ENCODE measurements around the gene ARHGEF9.
"Not testable (repeated sequence)": the region's sequence is repeated elsewhere in the genome, so short reads cannot be mapped to it uniquely, and the experiment has no call there.

Gene ARHGEF9

GRCh38 chrX:63784902-63785707 lies at the start of gene ARHGEF9:
Gene ARHGEF9 (minus strand): TSS chrX:63785214. CDS start chrX:63785145, 69 bp downstream.
- peak; percentile 31 to 66 for DNase-seq

DNA sequence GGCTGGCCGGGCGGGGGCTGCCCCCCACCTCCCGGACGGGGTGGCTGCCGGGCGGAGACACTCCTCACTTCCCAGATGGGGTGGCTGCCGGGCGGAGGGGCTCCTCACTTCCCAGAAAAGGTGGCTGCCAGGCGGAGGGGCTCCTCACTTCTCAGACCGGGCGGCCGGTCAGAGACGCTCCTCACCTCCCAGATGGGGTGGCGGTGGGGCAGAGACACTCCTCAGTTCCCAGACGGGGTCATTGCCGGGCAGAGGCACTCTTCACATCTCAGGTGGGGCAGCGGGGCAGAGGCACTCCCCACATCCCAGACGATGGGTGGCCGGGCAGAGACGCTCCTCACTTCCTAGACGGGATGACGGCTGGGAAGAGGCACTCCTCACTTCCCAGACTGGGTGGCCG lies 40.4 kb upstream of the ARHGEF9 start:
- not testable (repeated sequence) for DNase-seq

- no peak for DNase-seq
Observed at GRCh38 chrX:63818156-63818555, 33.1 kb upstream of the ARHGEF9 start.

- DNase-seq, result no peak
Observed at GRCh38 chrX:63817696-63818095, 32.7 kb upstream of the ARHGEF9 start.

- DNase-seq, result no peak
Observed at GRCh38 chrX:63812823-63813222, 27.8 kb upstream of the ARHGEF9 start.

DNA sequence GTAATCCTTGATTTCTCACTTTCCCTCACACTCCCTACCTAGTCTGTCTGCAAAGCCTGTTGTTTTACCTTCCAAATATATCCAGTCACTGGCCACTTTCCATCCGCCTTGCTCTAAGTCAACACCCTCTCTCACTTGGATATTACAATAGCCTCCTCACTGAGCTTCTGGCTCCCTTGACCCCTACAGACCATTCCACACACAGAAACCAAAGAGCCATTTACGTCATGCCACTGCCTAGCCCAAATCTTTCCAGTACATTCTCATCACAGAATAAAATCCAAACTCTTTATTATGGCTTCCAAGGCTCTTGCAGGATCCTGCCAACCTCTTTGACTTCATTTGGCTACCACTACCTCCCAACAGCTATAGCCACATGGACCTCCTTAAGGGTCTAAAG lies 25.7 kb upstream of the ARHGEF9 start:
- DNase-seq, result no peak

DNA sequence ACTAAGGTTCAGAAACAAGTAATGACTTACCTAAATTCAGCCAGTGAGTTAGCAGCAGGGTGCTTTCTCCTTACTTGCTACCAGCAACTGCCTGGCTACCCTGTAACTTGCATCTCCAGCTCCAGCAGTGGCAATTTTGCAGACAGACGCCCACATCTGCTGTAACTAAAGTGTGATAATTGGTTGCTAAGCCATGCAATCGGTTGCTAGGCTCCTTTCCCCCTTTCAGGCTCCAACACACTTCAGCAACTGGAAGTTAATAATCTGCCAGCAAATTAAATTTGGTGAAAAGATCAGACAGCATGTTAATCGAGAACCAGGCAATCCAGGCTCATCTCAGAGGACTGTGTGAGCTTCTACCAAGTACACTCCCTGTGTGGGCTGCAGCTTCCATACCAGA lies 24.2 kb upstream of the ARHGEF9 start:
- peak; percentile 70 to 87 for DNase-seq

GRCh38 chrX:63795406-63795805 lies 10.4 kb upstream of the ARHGEF9 start:
- not testable (repeated sequence) for DNase-seq

DNA sequence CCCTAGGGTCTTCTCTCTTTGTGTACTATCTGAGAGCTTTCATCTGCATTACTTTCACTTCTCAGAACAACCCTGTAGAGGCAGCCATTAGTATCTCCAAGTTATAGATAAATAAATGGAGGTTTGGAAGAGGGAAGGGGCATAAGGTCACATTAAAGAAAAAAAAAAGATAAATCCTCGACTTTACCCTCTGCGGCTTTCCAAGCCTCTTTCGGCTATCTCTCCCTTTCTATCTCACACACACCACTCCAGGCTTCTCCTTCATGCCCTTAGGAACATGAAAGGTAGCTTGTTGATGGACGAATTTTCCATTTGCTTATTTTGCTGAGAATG lies 660 bp upstream of the ARHGEF9 start:
- DNase-seq, result no peak

- DNase-seq, result peak in 1 of 2 experiments; percentile 43
Observed at GRCh38 chrX:63784346-63784901, 590 bp downstream of the ARHGEF9 start.

- no peak for DNase-seq
Observed at GRCh38 chrX:63782515-63782914, 2.5 kb downstream of the ARHGEF9 start.

GRCh38 chrX:63768760-63769159 lies 16.3 kb downstream of the ARHGEF9 start:
- no peak for DNase-seq

DNA sequence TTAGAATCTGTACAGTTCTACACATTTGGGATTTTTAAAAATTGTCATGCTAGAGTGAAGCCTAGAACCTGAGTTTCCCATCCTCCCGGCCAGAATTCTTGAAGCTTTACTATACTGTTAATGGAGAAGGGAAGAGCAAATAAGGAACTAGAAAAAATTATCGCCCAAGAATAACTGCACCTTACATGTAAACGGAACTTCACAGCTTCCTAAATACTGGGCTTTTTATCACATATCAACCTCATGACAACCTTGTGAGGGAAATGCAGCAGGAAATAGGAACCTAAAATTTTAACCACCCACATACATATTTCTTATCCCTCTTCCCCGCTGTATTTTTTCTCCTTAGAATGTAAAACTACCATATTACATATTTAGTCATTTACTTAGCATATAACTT lies 19.3 kb downstream of the ARHGEF9 start:
- DNase-seq, result no peak

DNA sequence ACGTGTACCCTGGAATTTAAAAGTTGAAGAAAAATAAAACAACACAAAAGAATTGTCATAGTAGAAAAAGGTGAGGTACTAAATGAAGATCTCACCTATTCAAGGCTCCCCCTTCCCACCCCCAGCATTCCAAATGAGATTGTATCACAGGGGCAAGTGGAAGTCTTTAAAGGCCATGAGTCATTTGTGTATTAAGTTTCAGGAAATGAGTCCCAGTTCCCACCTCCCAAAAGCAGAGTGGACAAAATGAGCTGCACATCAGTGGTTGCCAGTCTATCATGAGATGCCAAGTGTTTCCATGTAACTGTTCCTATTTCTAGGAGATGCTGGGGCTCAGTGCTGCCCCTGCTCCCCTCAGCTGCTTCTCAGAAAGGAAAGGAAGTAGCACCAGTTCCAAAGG lies 20.1 kb downstream of the ARHGEF9 start:
- no peak for DNase-seq

DNA sequence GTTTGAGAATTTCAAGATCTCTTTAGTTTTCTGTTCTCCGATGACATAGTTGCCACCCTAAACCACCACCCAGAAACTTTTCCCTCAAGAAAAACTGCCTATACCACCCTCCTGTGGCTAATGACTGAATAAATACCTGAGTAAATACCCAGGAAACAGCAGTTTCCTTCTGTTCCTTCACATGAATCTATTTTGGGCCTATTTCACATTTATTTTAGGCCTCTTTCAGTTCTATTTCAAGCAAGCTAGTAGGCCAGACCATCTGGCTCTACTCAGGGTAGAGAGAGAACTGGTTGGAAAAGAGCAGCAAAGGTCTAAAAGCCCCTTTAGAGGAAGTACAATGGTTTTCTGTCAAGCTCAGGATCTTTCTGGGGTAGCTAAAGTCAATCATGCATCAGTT lies 23.4 kb downstream of the ARHGEF9 start:
- DNase-seq, result no peak

- no peak for DNase-seq
Observed at GRCh38 chrX:63758011-63758410, 27.0 kb downstream of the ARHGEF9 start.

DNA sequence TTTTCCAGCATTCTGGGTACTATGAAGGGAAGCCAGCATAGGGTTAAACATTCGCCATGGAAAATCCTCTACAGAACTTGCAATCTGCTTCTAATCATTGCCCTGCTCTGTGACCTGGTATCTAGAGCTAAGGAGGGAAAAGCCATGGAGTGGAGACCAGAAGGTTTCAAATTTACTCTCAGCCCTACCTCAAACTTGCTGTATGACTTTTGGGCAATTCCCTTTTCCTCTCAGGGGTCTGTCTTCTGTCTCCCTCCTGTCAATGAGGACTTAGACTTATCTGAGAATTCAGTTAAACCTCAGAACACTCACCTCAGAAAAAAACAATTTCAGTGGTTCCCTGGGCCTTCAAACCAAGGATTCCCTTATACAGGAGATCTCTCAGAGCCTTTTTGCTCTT lies 29.1 kb downstream of the ARHGEF9 start:
- no peak for DNase-seq

GRCh38 chrX:63754860-63755579 lies 30.0 kb downstream of the ARHGEF9 start:
- peak; percentile 91 to 96 for DNase-seq

GRCh38 chrX:63754136-63754859 lies 30.7 kb downstream of the ARHGEF9 start:
- DNase-seq, result peak; percentile 32 to 33

DNA sequence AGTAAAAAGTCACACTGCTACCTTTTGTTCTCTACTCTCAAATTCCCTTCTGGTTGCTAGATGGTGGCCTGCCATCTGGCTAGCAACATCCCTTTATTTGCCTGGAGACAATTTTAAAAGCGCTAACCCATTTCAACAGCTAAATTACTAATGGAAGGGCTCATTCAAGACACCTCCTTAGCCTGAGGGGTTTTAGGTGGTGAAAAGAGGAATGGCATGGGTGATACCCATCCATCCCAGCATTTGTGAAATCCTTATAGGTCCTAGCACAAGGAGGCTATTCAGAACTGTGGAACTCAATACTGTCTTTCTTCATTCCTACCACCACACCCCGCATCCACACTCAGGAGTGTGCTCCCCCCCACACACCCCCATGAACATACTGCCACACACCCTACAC lies 33.5 kb downstream of the ARHGEF9 start:
- peak; percentile 48 to 53 for DNase-seq

GRCh38 chrX:63750811-63751210 lies 34.2 kb downstream of the ARHGEF9 start:
- DNase-seq, result peak; percentile 80 to 91

DNA sequence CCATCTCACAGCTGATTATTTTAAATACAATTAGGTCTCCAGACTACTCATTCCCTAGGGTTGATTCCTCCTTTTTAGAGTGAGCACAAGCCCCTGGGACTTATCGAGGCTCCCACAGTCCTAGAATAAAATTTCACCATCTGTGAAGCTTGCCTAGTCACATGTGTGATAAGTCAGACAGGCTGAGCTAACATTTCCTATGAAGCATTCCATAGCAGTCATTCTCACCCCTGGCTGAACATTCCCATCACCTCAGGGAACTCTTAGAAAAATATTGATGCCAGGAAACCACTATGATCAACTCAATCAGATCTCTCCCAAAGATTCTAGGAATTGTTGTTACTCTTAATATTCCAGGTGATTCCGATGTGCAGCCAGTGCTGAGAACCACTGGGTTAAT lies 37.7 kb downstream of the ARHGEF9 start:
- DNase-seq, result peak in 1 of 2 experiments; percentile 36

DNA sequence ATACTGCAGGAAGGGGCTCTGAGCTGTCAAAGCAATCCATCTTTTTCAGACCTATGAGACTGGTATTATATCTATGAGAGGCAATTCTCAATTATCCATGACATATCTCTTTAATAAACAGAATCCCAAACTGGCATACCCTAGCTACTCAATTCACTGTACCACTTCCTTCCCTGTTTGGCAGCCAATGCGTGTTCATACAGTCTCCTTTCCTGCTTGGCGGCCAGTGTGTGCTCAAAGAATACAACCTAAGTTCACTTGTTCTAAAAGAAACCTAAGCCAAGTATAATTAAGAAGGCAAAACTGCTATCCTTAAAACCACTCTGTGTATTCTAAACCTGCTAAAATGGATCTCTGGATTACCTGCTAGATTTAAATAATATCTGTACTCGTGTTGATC lies 38.3 kb downstream of the ARHGEF9 start:
- no peak for DNase-seq
